Measurements from ENCODE around the gene SMARCA1. TPM values are rescaled to one million over a fixed set of nuclear protein-coding genes. Genes with fewer than 3 reads are reported as not detected.
"Not testable (repeated sequence)": the region's sequence is repeated elsewhere in the genome, so short reads cannot be mapped to it uniquely, and the experiment has no call there.

The SMARCA1 gene, protein sequence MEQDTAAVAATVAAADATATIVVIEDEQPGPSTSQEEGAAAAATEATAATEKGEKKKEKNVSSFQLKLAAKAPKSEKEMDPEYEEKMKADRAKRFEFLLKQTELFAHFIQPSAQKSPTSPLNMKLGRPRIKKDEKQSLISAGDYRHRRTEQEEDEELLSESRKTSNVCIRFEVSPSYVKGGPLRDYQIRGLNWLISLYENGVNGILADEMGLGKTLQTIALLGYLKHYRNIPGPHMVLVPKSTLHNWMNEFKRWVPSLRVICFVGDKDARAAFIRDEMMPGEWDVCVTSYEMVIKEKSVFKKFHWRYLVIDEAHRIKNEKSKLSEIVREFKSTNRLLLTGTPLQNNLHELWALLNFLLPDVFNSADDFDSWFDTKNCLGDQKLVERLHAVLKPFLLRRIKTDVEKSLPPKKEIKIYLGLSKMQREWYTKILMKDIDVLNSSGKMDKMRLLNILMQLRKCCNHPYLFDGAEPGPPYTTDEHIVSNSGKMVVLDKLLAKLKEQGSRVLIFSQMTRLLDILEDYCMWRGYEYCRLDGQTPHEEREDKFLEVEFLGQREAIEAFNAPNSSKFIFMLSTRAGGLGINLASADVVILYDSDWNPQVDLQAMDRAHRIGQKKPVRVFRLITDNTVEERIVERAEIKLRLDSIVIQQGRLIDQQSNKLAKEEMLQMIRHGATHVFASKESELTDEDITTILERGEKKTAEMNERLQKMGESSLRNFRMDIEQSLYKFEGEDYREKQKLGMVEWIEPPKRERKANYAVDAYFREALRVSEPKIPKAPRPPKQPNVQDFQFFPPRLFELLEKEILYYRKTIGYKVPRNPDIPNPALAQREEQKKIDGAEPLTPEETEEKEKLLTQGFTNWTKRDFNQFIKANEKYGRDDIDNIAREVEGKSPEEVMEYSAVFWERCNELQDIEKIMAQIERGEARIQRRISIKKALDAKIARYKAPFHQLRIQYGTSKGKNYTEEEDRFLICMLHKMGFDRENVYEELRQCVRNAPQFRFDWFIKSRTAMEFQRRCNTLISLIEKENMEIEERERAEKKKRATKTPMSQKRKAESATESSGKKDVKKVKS
- total RNA-seq = 15.5 TPM
- polyA plus RNA-seq = 14.7 TPM
- long read RNA-seq, donor 1 = 0 reads
- long read RNA-seq, donor 2, partial matches to known transcripts = 0 of 1 reads
- long read RNA-seq, donor 2, other reads (novel, unspliced or antisense) = 0 of 1 reads
- long read RNA-seq, donor 3 = 0 reads
- long read RNA-seq, donor 4 = 0 reads
- long read RNA-seq, donor 5, partial matches to known transcripts = 5 of 6 reads
- long read RNA-seq, donor 5, other reads (novel, unspliced or antisense) = 0 of 6 reads
- long read RNA-seq, donor 6, partial matches to known transcripts = 0 of 1 reads
- long read RNA-seq, donor 6, other reads (novel, unspliced or antisense) = 0 of 1 reads
- long read RNA-seq, donor 7, partial matches to known transcripts = 0 of 3 reads
- long read RNA-seq, donor 7, other reads (novel, unspliced or antisense) = 0 of 3 reads
- long read RNA-seq, donor 8 = 0 reads
- long read RNA-seq, donor 9 = 0 reads
- long read RNA-seq, donor 10, partial matches to known transcripts = 0 of 1 reads
- long read RNA-seq, donor 10, other reads (novel, unspliced or antisense) = 0 of 1 reads

DNA sequence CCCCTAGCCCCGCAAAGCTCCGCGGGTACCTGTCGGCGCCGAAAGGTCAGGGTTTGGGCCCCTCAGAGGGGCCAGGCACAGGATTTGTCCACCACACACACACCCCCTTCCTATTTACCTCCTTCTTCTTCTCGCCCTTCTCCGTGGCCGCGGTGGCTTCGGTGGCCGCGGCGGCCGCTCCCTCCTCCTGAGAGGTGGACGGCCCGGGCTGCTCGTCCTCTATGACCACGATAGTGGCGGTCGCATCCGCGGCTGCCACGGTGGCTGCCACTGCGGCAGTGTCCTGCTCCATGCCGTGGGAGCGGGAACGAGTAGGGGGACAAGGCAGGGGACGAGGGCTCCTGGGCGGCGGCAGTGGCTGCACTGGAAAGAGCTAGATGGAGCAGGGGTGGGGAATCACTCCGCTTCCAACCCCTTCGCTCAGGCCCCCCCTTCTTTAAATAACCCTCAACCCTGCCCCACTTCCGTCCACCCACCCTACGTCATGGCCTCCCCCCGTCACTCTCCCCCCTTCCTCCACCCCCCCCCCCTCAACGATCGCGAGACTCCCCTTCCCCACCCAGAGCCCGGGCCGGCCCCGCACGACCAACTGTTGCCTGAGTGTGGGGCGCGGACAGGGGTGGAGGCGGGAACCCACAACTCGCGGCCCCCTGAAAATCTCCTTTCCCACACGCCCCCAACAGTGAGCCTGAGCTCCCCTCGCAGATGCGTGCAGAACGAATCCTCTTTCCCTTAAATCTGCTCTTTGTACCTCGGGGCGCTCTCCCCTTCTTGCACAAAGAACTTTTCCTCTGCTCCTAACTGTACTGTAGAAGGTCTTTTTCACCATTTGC, at the start of gene SMARCA1:
Gene SMARCA1, minus strand, starts transcription at position 412 of the 833 bp plus-strand sequence. Its CDS starts 120 bp downstream, at position 292.
- H3K4me3 ChIP-seq (ENCODE audit: low read length in 2 of 2) = peak within 1 kb of the TSS; percentile 52 to 59
- DNase-seq (ENCODE audit: low read depth in 6 of 9, low spot score in 9 of 9) = peak in 1 of 9 donors; percentile 24
- no peaks in the 10 kb centered on the region for H3K9me3 ChIP-seq (ENCODE audit: control insufficient read depth in 2 of 2, insufficient read depth in 1 of 2, low read length in 1 of 2)
- H3K36me3 ChIP-seq (ENCODE audit: control insufficient read depth in 2 of 2, insufficient read depth in 2 of 2, low read length in 1 of 2) = no peaks in the 10 kb centered on the region
- no peaks in the 10 kb centered on the region for H3K4me1 ChIP-seq (ENCODE audit: control insufficient read depth in 2 of 2, insufficient read depth in 2 of 2, low read length in 2 of 2)
- peak within 1 kb of the TSS; percentile 18 to 48 for H3K27ac ChIP-seq (ENCODE audit: low read depth in 1 of 2, low read length in 1 of 2)
- H3K27me3 ChIP-seq (ENCODE audit: control insufficient read depth in 2 of 2, insufficient read depth in 1 of 2, low read length in 1 of 2) = peaks cover 0 to 11% of the 10 kb centered on the region in 2 donors
- 5% methylated on average over 52 of the region's 54 CpGs for WGBS

- no peak overlapping the region for H3K4me3 ChIP-seq (ENCODE audit: low read length in 2 of 2)
- H3K36me3 ChIP-seq (ENCODE audit: control insufficient read depth in 2 of 2, insufficient read depth in 2 of 2, low read length in 1 of 2) = peaks cover 0 to 8% of the 10 kb centered on the region in 2 donors
- H3K9me3 ChIP-seq (ENCODE audit: control insufficient read depth in 2 of 2, insufficient read depth in 1 of 2, low read length in 1 of 2) = no peaks in the 10 kb centered on the region
- H3K27me3 ChIP-seq (ENCODE audit: control insufficient read depth in 2 of 2, insufficient read depth in 1 of 2, low read length in 1 of 2) = no peaks in the 10 kb centered on the region
- H3K4me1 ChIP-seq (ENCODE audit: control insufficient read depth in 2 of 2, insufficient read depth in 2 of 2, low read length in 2 of 2) = no peaks in the 10 kb centered on the region
- DNase-seq (ENCODE audit: low read depth in 6 of 9, low spot score in 9 of 9) = no peak
- WGBS = 96% methylated on average over 2 of the region's 2 CpGs
- H3K27ac ChIP-seq (ENCODE audit: low read depth in 1 of 2, low read length in 1 of 2) = no peak overlapping the region
These were observed 49.1 kb upstream of the SMARCA1 start for GRCh38 chrX:129572422-129572821.

DNA sequence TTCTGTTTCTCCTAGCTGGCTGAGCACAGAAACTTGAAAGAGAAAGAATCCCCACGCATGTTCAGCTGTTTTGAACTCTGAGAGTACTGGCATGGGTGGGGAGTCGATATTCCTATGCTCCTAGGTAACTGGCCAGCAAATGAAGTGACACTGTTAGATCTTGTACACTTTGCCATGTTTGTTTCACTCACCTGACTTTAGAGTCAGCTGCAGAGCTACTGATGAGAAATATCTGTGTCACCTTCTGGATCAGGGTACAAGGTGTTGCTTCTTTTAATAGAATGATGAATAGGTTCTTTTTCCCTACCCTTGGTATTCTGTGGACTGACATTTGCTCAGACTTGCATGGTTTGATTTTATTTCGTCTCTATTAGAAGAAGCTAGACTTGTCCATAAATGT, 45.1 kb upstream of the SMARCA1 start:
- Histone ChIP-seq H3K4me1 (ENCODE audit: control insufficient read depth in 2 of 2, insufficient read depth in 2 of 2, low read length in 2 of 2) (no peaks in the 10 kb centered on the region), H3K4me3 (ENCODE audit: low read length in 2 of 2) (no peak overlapping the region), H3K9me3 (ENCODE audit: control insufficient read depth in 2 of 2, insufficient read depth in 1 of 2, low read length in 1 of 2) (no peaks in the 10 kb centered on the region), H3K27me3 (ENCODE audit: control insufficient read depth in 2 of 2, insufficient read depth in 1 of 2, low read length in 1 of 2) (no peaks in the 10 kb centered on the region), H3K36me3 (ENCODE audit: control insufficient read depth in 2 of 2, insufficient read depth in 2 of 2, low read length in 1 of 2) (no peaks in the 10 kb centered on the region), H3K27ac (ENCODE audit: low read depth in 1 of 2, low read length in 1 of 2) (no peak overlapping the region)
- WGBS = 94% methylated on average over 3 of the region's 3 CpGs
- no peak for DNase-seq (ENCODE audit: low read depth in 6 of 9, low spot score in 9 of 9)

DNA sequence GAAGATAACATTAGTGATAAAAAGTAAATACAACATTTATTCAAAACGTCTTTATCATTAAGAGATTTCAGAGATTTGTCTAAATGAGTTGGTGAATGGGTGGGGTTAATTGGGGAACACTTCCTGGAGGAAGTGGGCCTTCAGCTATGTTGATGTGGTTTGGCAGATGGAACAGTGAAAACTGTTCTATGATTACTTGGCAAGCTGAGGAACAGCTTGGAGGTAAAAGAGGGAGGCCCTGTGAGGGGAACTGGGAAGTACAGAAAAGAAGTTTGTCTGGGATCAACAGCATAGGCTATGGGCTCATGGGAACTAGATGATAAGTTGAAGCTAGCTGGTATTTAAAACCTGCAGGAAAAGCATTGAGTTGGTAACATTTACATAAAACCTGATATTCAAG, 42.8 kb upstream of the SMARCA1 start:
- Histone ChIP-seq H3K27me3 (ENCODE audit: control insufficient read depth in 2 of 2, insufficient read depth in 1 of 2, low read length in 1 of 2) (no peaks in the 10 kb centered on the region), H3K9me3 (ENCODE audit: control insufficient read depth in 2 of 2, insufficient read depth in 1 of 2, low read length in 1 of 2) (no peaks in the 10 kb centered on the region), H3K36me3 (ENCODE audit: control insufficient read depth in 2 of 2, insufficient read depth in 2 of 2, low read length in 1 of 2) (peaks cover 0 to 3% of the 10 kb centered on the region in 2 donors), H3K27ac (ENCODE audit: low read depth in 1 of 2, low read length in 1 of 2) (no peak overlapping the region), H3K4me1 (ENCODE audit: control insufficient read depth in 2 of 2, insufficient read depth in 2 of 2, low read length in 2 of 2) (no peaks in the 10 kb centered on the region), H3K4me3 (ENCODE audit: low read length in 2 of 2) (no peak overlapping the region)
- no peak for DNase-seq (ENCODE audit: low read depth in 6 of 9, low spot score in 9 of 9)
- WGBS = 30% methylated on average over 1 of the region's 1 CpG

GRCh38 chrX:129565046-129565650, 41.9 kb upstream of the SMARCA1 start:
- Histone ChIP-seq H3K9me3 (ENCODE audit: control insufficient read depth in 2 of 2, insufficient read depth in 1 of 2, low read length in 1 of 2) (no peaks in the 10 kb centered on the region), H3K4me1 (ENCODE audit: control insufficient read depth in 2 of 2, insufficient read depth in 2 of 2, low read length in 2 of 2) (no peaks in the 10 kb centered on the region), H3K4me3 (ENCODE audit: low read length in 2 of 2) (no peak overlapping the region), H3K27me3 (ENCODE audit: control insufficient read depth in 2 of 2, insufficient read depth in 1 of 2, low read length in 1 of 2) (no peaks in the 10 kb centered on the region), H3K27ac (ENCODE audit: low read depth in 1 of 2, low read length in 1 of 2) (no peak overlapping the region), H3K36me3 (ENCODE audit: control insufficient read depth in 2 of 2, insufficient read depth in 2 of 2, low read length in 1 of 2) (peaks cover 0 to 8% of the 10 kb centered on the region in 2 donors)
- DNase-seq (ENCODE audit: low read depth in 6 of 9, low spot score in 9 of 9) = peak in 1 of 9 donors; percentile 2
- 91% methylated on average over 3 of the region's 3 CpGs for WGBS

GRCh38 chrX:129564345-129564744, 41.1 kb upstream of the SMARCA1 start:
- not testable (repeated sequence) for H3K36me3 ChIP-seq (ENCODE audit: control insufficient read depth in 2 of 2, insufficient read depth in 2 of 2, low read length in 1 of 2); H3K4me1 ChIP-seq (ENCODE audit: control insufficient read depth in 2 of 2, insufficient read depth in 2 of 2, low read length in 2 of 2); DNase-seq (ENCODE audit: low read depth in 6 of 9, low spot score in 9 of 9); H3K9me3 ChIP-seq (ENCODE audit: control insufficient read depth in 2 of 2, insufficient read depth in 1 of 2, low read length in 1 of 2); H3K27me3 ChIP-seq (ENCODE audit: control insufficient read depth in 2 of 2, insufficient read depth in 1 of 2, low read length in 1 of 2); H3K27ac ChIP-seq (ENCODE audit: low read depth in 1 of 2, low read length in 1 of 2); H3K4me3 ChIP-seq (ENCODE audit: low read length in 2 of 2)
- 95% methylated on average over 4 of the region's 5 CpGs for WGBS

- Histone ChIP-seq H3K4me1 (ENCODE audit: control insufficient read depth in 2 of 2, insufficient read depth in 2 of 2, low read length in 2 of 2) (no peaks in the 10 kb centered on the region), H3K36me3 (ENCODE audit: control insufficient read depth in 2 of 2, insufficient read depth in 2 of 2, low read length in 1 of 2) (peaks cover 0 to 13% of the 10 kb centered on the region in 2 donors), H3K27ac (ENCODE audit: low read depth in 1 of 2, low read length in 1 of 2) (no peak overlapping the region), H3K27me3 (ENCODE audit: control insufficient read depth in 2 of 2, insufficient read depth in 1 of 2, low read length in 1 of 2) (no peaks in the 10 kb centered on the region), H3K9me3 (ENCODE audit: control insufficient read depth in 2 of 2, insufficient read depth in 1 of 2, low read length in 1 of 2) (no peaks in the 10 kb centered on the region), H3K4me3 (ENCODE audit: low read length in 2 of 2) (no peak overlapping the region)
- 98% methylated on average over 3 of the region's 3 CpGs for WGBS
- no peak for DNase-seq (ENCODE audit: low read depth in 6 of 9, low spot score in 9 of 9)
These were observed 38.2 kb upstream of the SMARCA1 start for GRCh38 chrX:129561453-129561852.

Measured in thymus (tissue), 14 donors.